Measurements from ENCODE around the gene LONP2.

LONP2 gene

GRCh38 chr16:48291303-48291702 is 47.2 kb downstream of the LONP2 start:
- Histone ChIP-seq H3K36me3 (replicated peaks; ENCODE audit: insufficient read depth, low read length) (peaks cover 9% of the 10 kb centered on the region), H4K20me1 (ENCODE audit: insufficient read depth, low read length) (no peaks in the 10 kb centered on the region)

GRCh38 chr16:48291754-48292153 is 47.7 kb downstream of the LONP2 start:
- no peaks in the 10 kb centered on the region for H3K9me2 ChIP-seq (replicated peaks; ENCODE audit: insufficient read depth, low read length)
- TF ChIP-seq EZH2 (optimal IDR thresholded peaks at IDR 0.05; ENCODE audit: low read depth, low read length), result no peak
- TF ChIP-seq CTCF (IDR thresholded peaks at IDR 0.05; ENCODE audit: low read length), result no peak
- no peak for TF ChIP-seq EZH2phosphoT487 (IDR thresholded peaks at IDR 0.05; ENCODE audit: low read length)

More at GRCh38 chr16:48291303-48291702, 47.2 kb downstream of the LONP2 start:
- Histone ChIP-seq H3K9me2 (replicated peaks; ENCODE audit: insufficient read depth, low read length) (no peaks in the 10 kb centered on the region), H2AFZ (ENCODE audit: low read length) (no peak overlapping the region), H3K27me3 (replicated peaks; ENCODE audit: insufficient read depth, low read length) (no peaks in the 10 kb centered on the region), H3F3A (ENCODE audit: insufficient read depth, low read length) (no peaks in the 10 kb centered on the region), H3K4me1 (ENCODE audit: low read length) (no peaks in the 10 kb centered on the region), H3K79me2 (ENCODE audit: low read length) (peaks cover 8% of the 10 kb centered on the region; the same call in 1 of the 2 replicates), H3K4me3 (ENCODE audit: low read length) (no peak overlapping the region), H3K4me2 (ENCODE audit: low read depth, low read length) (no peak overlapping the region), H3K27ac (ENCODE audit: low read length) (no peak overlapping the region), H3K9ac (ENCODE audit: low read length) (no peak overlapping the region), H3K9me3 (replicated peaks; ENCODE audit: insufficient read depth, low read length) (no peaks in the 10 kb centered on the region)
- DNase-seq, result no peak
- TF ChIP-seq CTCF (IDR thresholded peaks at IDR 0.05; ENCODE audit: low read length) (no peak), EZH2 (optimal IDR thresholded peaks at IDR 0.05; ENCODE audit: low read depth, low read length) (no peak), EZH2phosphoT487 (IDR thresholded peaks at IDR 0.05; ENCODE audit: low read length) (no peak)

GRCh38 chr16:48292452-48292851 is 48.4 kb downstream of the LONP2 start:
- Histone ChIP-seq H3K9me3 (replicated peaks; ENCODE audit: insufficient read depth, low read length) (no peaks in the 10 kb centered on the region), H4K20me1 (ENCODE audit: insufficient read depth, low read length) (no peaks in the 10 kb centered on the region), H3K36me3 (replicated peaks; ENCODE audit: insufficient read depth, low read length) (peaks cover 5% of the 10 kb centered on the region), H3K9me2 (replicated peaks; ENCODE audit: insufficient read depth, low read length) (no peaks in the 10 kb centered on the region), H2AFZ (ENCODE audit: low read length) (no peak overlapping the region), H3F3A (ENCODE audit: insufficient read depth, low read length) (no peaks in the 10 kb centered on the region), H3K4me3 (ENCODE audit: low read length) (no peak overlapping the region), H3K4me1 (ENCODE audit: low read length) (no peaks in the 10 kb centered on the region), H3K9ac (ENCODE audit: low read length) (no peak overlapping the region), H3K4me2 (ENCODE audit: low read depth, low read length) (no peak overlapping the region), H3K79me2 (ENCODE audit: low read length) (0 out of 2 replicates have a peak, but pooled peaks cover 4% of the 10 kb centered on the region), H3K27ac (ENCODE audit: low read length) (no peak overlapping the region), H3K27me3 (replicated peaks; ENCODE audit: insufficient read depth, low read length) (no peaks in the 10 kb centered on the region)
- no peak for DNase-seq
- TF ChIP-seq EZH2 (optimal IDR thresholded peaks at IDR 0.05; ENCODE audit: low read depth, low read length) (no peak), CTCF (IDR thresholded peaks at IDR 0.05; ENCODE audit: low read length) (no peak), EZH2phosphoT487 (IDR thresholded peaks at IDR 0.05; ENCODE audit: low read length) (no peak)

More at GRCh38 chr16:48291754-48292153, 47.7 kb downstream of the LONP2 start:
- Histone ChIP-seq H3K79me2 (ENCODE audit: low read length) (peaks cover 8% of the 10 kb centered on the region; the same call in 1 of the 2 replicates), H3K4me1 (ENCODE audit: low read length) (no peaks in the 10 kb centered on the region), H3K9ac (ENCODE audit: low read length) (no peak overlapping the region), H3K9me3 (replicated peaks; ENCODE audit: insufficient read depth, low read length) (no peaks in the 10 kb centered on the region), H3K36me3 (replicated peaks; ENCODE audit: insufficient read depth, low read length) (peaks cover 9% of the 10 kb centered on the region), H4K20me1 (ENCODE audit: insufficient read depth, low read length) (no peaks in the 10 kb centered on the region), H3K4me2 (ENCODE audit: low read depth, low read length) (no peak overlapping the region), H3K27ac (ENCODE audit: low read length) (no peak overlapping the region), H3F3A (ENCODE audit: insufficient read depth, low read length) (no peaks in the 10 kb centered on the region), H3K4me3 (ENCODE audit: low read length) (no peak overlapping the region), H2AFZ (ENCODE audit: low read length) (no peak overlapping the region), H3K27me3 (replicated peaks; ENCODE audit: insufficient read depth, low read length) (no peaks in the 10 kb centered on the region)
- no peak for DNase-seq
